ENCODE results near the gene PRKG1. TPM values are rescaled to one million over a fixed set of nuclear protein-coding genes. Genes with fewer than 3 reads are reported as not detected.

Gene PRKG1
- polyA plus RNA-seq, 1 donor (not counting 4 experiments of a cell fraction or from before 2014, with no cell fraction given), result 0.24 TPM

DNA sequence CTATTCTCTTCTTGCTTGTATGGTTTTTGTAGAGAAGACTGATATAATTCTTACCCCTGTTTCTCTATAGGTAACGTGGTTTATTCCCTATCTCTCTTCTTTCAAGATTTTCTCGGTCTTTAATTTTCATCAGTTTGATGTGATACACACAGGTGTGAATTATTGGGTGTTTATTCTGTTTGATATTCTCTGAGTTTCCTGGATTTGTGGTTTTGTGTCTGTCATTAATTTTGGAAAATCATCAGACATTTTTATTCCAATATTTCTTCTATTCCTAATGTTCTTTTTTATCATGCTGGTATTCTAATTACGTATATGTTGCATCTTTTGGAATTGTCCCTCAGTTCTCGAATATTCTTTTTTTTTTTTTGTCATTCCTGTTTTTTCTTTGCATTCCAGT is 850.1 kb downstream of the PRKG1 start:
- dilution Hi-C loops (cut with MboI; ENCODE audit: extremely low pct_ligation_motif_present, low sequenced_read_pairs), result no loop called here
- TF ChIP-seq CTCF (optimal IDR thresholded peaks at IDR 0.05 in 1 of 3, IDR thresholded peaks at IDR 0.05 in 1 of 3, conservative IDR thresholded peaks at IDR 0.05 in 1 of 3; ENCODE audit: extremely low read depth in 1 of 3, insufficient read depth in 2 of 3, low read length in 3 of 3), result no peak
- TF ChIP-seq EZH2 (IDR thresholded peaks at IDR 0.05; ENCODE audit: low read length), result no peak

DNA sequence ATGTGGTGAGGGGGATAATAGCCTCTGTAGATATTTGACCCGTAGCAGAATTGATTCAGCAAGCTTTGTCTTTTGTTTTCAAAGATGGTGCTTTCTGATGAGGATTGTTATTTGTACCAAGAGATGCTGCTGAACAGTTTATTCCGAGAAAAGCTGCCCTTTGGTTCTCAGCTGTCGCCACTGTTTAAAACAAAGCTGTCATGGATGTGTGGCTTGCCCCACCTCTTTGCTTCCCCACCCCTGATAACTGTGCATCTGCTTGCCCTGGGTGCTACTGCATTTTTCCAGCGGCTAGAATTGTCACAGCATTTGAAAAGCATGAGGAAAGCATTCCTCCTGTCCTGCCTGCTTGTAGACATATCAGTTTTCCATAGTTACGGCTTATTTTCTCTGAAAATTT is 852.0 kb downstream of the PRKG1 start:
- H3K9me3 ChIP-seq (ENCODE audit: control insufficient read depth, low read depth, low read length), result no peaks in the 10 kb centered on the region
- no peaks in the 10 kb centered on the region for H3K4me1 ChIP-seq (ENCODE audit: control insufficient read depth, extremely low read depth, insufficient read depth, low read length)
- no peak overlapping the region for H2AFZ ChIP-seq (ENCODE audit: control insufficient read depth, low read length)
- H3K9ac ChIP-seq (ENCODE audit: control insufficient read depth, extremely low read depth, insufficient read depth, low read length), result no peak overlapping the region
- H3K27me3 ChIP-seq (ENCODE audit: control insufficient read depth, extremely low read depth, insufficient read depth, low read length), result no peaks in the 10 kb centered on the region
- H4K20me1 ChIP-seq (ENCODE audit: control insufficient read depth, extremely low read depth, insufficient read depth, low read length), result no peaks in the 10 kb centered on the region
- FAIRE-seq (no peak), DNase-seq (ENCODE audit: low read depth, low spot score) (no peak)
- H3K79me2 ChIP-seq (ENCODE audit: control insufficient read depth, insufficient read depth, low read length), result no peaks in the 10 kb centered on the region
- H3K4me3 ChIP-seq (ENCODE audit: control insufficient read depth in 2 of 3, extremely low read depth in 1 of 3, insufficient read depth in 2 of 3, low read depth in 1 of 3, low read length in 3 of 3), result no peak overlapping the region
- no peaks in the 10 kb centered on the region for H3K9me1 ChIP-seq (ENCODE audit: control insufficient read depth, extremely low read depth, insufficient read depth, low read length)
- dilution Hi-C loops (cut with MboI; ENCODE audit: extremely low pct_ligation_motif_present, low sequenced_read_pairs), result no loop called here
- no peak overlapping the region for H3K4me2 ChIP-seq (ENCODE audit: control insufficient read depth, extremely low read depth, insufficient read depth, low read depth, low read length)
- no peak for TF ChIP-seq CTCF (optimal IDR thresholded peaks at IDR 0.05 in 1 of 3, IDR thresholded peaks at IDR 0.05 in 1 of 3, conservative IDR thresholded peaks at IDR 0.05 in 1 of 3; ENCODE audit: extremely low read depth in 1 of 3, insufficient read depth in 2 of 3, low read length in 3 of 3)
- TF ChIP-seq EZH2 (IDR thresholded peaks at IDR 0.05; ENCODE audit: low read length), result no peak
- H3K27ac ChIP-seq (ENCODE audit: control insufficient read depth, insufficient read depth, low read length), result no peak overlapping the region
- H3K36me3 ChIP-seq (ENCODE audit: control insufficient read depth in 2 of 2, extremely low read depth in 1 of 2, insufficient read depth in 2 of 2, low read length in 2 of 2), result no peaks in the 10 kb centered on the region

More for the DNA sequence above, 850.1 kb downstream of the PRKG1 start:
- H3K9me1 ChIP-seq (ENCODE audit: control insufficient read depth, extremely low read depth, insufficient read depth, low read length), result no peaks in the 10 kb centered on the region
- H4K20me1 ChIP-seq (ENCODE audit: control insufficient read depth, extremely low read depth, insufficient read depth, low read length), result no peaks in the 10 kb centered on the region
- H3K27me3 ChIP-seq (ENCODE audit: control insufficient read depth, extremely low read depth, insufficient read depth, low read length), result no peaks in the 10 kb centered on the region
- H3K36me3 ChIP-seq (ENCODE audit: control insufficient read depth in 2 of 2, extremely low read depth in 1 of 2, insufficient read depth in 2 of 2, low read length in 2 of 2), result no peaks in the 10 kb centered on the region
- no peak overlapping the region for H3K9ac ChIP-seq (ENCODE audit: control insufficient read depth, extremely low read depth, insufficient read depth, low read length)
- DNase-seq (ENCODE audit: low read depth, low spot score), result no peak
- H3K27ac ChIP-seq (ENCODE audit: control insufficient read depth, insufficient read depth, low read length), result no peak overlapping the region
- no peak for FAIRE-seq
- H3K4me3 ChIP-seq (ENCODE audit: control insufficient read depth in 2 of 3, extremely low read depth in 1 of 3, insufficient read depth in 2 of 3, low read depth in 1 of 3, low read length in 3 of 3), result no peak overlapping the region
- H3K4me2 ChIP-seq (ENCODE audit: control insufficient read depth, extremely low read depth, insufficient read depth, low read depth, low read length), result no peak overlapping the region
- H3K79me2 ChIP-seq (ENCODE audit: control insufficient read depth, insufficient read depth, low read length), result no peaks in the 10 kb centered on the region
- no peaks in the 10 kb centered on the region for H3K4me1 ChIP-seq (ENCODE audit: control insufficient read depth, extremely low read depth, insufficient read depth, low read length)
- H2AFZ ChIP-seq (ENCODE audit: control insufficient read depth, low read length), result no peak overlapping the region
- no peaks in the 10 kb centered on the region for H3K9me3 ChIP-seq (ENCODE audit: control insufficient read depth, low read depth, low read length)

Data from keratinocyte (primary cell).